ENCODE measurements around the gene MINAR2. TPM values are rescaled to one million over a fixed set of nuclear protein-coding genes. Genes with fewer than 3 reads are reported as not detected.

MINAR2 gene
- total and polyA plus RNA-seq, 9 of the 15 experiments (the other 6 are each of a cell fraction or from before 2014, with no cell fraction given): not detected

- Histone ChIP-seq H3K36me3 (ENCODE audit: control insufficient read depth, insufficient read depth, low read length) (no peaks in the 10 kb centered on the region), H3K4me2 (ENCODE audit: insufficient read depth, low read length) (no peak overlapping the region), H3K27ac (ENCODE audit: extremely low read depth, low read depth, low read length) (no peak overlapping the region), H3K4me3 (no peak overlapping the region), H3K9me3 (replicated peaks; ENCODE audit: control insufficient read depth, insufficient read depth, low read depth, low read length) (no peaks in the 10 kb centered on the region), H3K79me2 (ENCODE audit: control insufficient read depth, insufficient read depth, low read length) (no peaks in the 10 kb centered on the region), H3K9me1 (ENCODE audit: control insufficient read depth, insufficient read depth, low read length) (no peaks in the 10 kb centered on the region), H3K4me1 (replicated peaks in 1 of 2; ENCODE audit: control insufficient read depth in 2 of 2, insufficient read depth in 2 of 2, low read length in 2 of 2) (no peaks in the 10 kb centered on the region), H3K9ac (ENCODE audit: insufficient read depth in 1 of 2, low read depth in 2 of 2, low read length in 2 of 2) (no peak overlapping the region), H3K27me3 (ENCODE audit: control insufficient read depth in 2 of 2, insufficient read depth in 2 of 2, low read length in 2 of 2) (no peaks in the 10 kb centered on the region), H4K20me1 (replicated peaks; ENCODE audit: control insufficient read depth, insufficient read depth, low read length) (no peaks in the 10 kb centered on the region), H2AFZ (ENCODE audit: low read depth, low read length) (no peak overlapping the region)
- ChIA-PET POLR2A (no interaction called here), CTCF (ENCODE audit: low intra/inter-chr PET ratio) (no interaction called here)
- DNase-seq (ENCODE audit: extremely low read depth in 1 of 4, low spot score in 3 of 4): no peak
- intact Hi-C loops (cut with micrococcal nuclease): no loop called here
- no peak for ATAC-seq
- 0% methylated on average over 2 of the region's 2 CpGs for WGBS (ENCODE audit: insufficient coverage, low coverage, missing lambda C conversion rate)
- no peak for FAIRE-seq
- in situ Hi-C loops (cut with MboI): no loop called here
- BruUV-seq (replicated peaks): no TSS peak
- TF ChIP-seq E2F5 (CRISPR knock-in tag; IDR thresholded peaks at IDR 0.05): no peak
- TF ChIP-seq TBL1XR1 (IDR thresholded peaks at IDR 0.05; ENCODE audit: low read length in 2 of 2): no peak
- TF ChIP-seq EP300 (IDR thresholded peaks at IDR 0.05; ENCODE audit: low read length): no peak
- no peak for TF ChIP-seq SREBF1 (IDR thresholded peaks at IDR 0.05; ENCODE audit: borderline replicate concordance, low read depth, low read length)
- TF ChIP-seq ZBTB40 (IDR thresholded peaks at IDR 0.05): no peak
- TF ChIP-seq ZBTB40 (CRISPR knock-in tag; IDR thresholded peaks at IDR 0.05): no peak
- TF ChIP-seq KAT2B (IDR thresholded peaks at IDR 0.05; ENCODE audit: low read depth, low read length): no peak
- TF ChIP-seq CHCHD3 (CRISPR knock-in tag; IDR thresholded peaks at IDR 0.05): no peak
- TF ChIP-seq, protein P1, sequence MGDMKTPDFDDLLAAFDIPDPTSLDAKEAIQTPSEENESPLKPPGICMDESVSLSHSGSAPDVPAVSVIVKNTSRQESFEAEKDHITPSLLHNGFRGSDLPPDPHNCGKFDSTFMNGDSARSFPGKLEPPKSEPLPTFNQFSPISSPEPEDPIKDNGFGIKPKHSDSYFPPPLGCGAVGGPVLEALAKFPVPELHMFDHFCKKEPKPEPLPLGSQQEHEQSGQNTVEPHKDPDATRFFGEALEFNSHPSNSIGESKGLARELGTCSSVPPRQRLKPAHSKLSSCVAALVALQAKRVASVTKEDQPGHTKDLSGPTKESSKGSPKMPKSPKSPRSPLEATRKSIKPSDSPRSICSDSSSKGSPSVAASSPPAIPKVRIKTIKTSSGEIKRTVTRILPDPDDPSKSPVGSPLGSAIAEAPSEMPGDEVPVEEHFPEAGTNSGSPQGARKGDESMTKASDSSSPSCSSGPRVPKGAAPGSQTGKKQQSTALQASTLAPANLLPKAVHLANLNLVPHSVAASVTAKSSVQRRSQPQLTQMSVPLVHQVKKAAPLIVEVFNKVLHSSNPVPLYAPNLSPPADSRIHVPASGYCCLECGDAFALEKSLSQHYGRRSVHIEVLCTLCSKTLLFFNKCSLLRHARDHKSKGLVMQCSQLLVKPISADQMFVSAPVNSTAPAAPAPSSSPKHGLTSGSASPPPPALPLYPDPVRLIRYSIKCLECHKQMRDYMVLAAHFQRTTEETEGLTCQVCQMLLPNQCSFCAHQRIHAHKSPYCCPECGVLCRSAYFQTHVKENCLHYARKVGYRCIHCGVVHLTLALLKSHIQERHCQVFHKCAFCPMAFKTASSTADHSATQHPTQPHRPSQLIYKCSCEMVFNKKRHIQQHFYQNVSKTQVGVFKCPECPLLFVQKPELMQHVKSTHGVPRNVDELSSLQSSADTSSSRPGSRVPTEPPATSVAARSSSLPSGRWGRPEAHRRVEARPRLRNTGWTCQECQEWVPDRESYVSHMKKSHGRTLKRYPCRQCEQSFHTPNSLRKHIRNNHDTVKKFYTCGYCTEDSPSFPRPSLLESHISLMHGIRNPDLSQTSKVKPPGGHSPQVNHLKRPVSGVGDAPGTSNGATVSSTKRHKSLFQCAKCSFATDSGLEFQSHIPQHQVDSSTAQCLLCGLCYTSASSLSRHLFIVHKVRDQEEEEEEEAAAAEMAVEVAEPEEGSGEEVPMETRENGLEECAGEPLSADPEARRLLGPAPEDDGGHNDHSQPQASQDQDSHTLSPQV (IDR thresholded peaks at IDR 0.05): no peak
Measured at GRCh38 chr5:129781594-129781993, 33.7 kb downstream of the MINAR2 start.
